ENCODE results near the gene TBL1X. TPM values are rescaled to one million over a fixed set of nuclear protein-coding genes. Genes with fewer than 3 reads are reported as not detected.

Gene TBL1X
- total and polyA plus RNA-seq, 2 of the 8 experiments (the other 6 are each of a cell fraction or from before 2014, with no cell fraction given): 13.3 to 25.6 TPM

- Histone ChIP-seq H3K18ac (ENCODE audit: extremely low read depth, low read length) (no peak overlapping the region), H4K5ac (ENCODE audit: insufficient read length, low read depth, low read length) (no peak overlapping the region), H2BK5ac (ENCODE audit: low read depth, low read length) (no peak overlapping the region), H3K4me1 (replicated peaks in 1 of 4; ENCODE audit: control insufficient read depth in 3 of 4, insufficient read depth in 4 of 4, low read length in 3 of 4) (peaks cover 0 to 3% (median 0%) of the 10 kb centered on the region in 4 experiments; a peak in 2 of 7 replicates), H2BK15ac (ENCODE audit: low read length) (no peak overlapping the region), H3K4me2 (ENCODE audit: insufficient read depth in 1 of 2, low read depth in 2 of 2, low read length in 2 of 2) (no peak overlapping the region), H3K79me2 (ENCODE audit: control insufficient read depth in 1 of 2, insufficient read depth in 2 of 2, low read length in 2 of 2) (peaks cover 0 to 5% of the 10 kb centered on the region in 2 experiments; a peak in 1 of 4 replicates), H3K79me1 (ENCODE audit: low read depth, low read length) (no peaks in the 10 kb centered on the region), H3K56ac (replicated peaks; ENCODE audit: insufficient read length, low read depth, low read length) (no peak overlapping the region), H2BK20ac (ENCODE audit: low read length) (no peak overlapping the region), H3K27ac (ENCODE audit: low read depth, low read length) (no peak overlapping the region), H3K27me3 (replicated peaks in 1 of 4; ENCODE audit: control insufficient read depth in 3 of 4, extremely low read depth in 1 of 4, insufficient read depth in 3 of 4, low read length in 3 of 4) (no peaks in the 10 kb centered on the region), H3K4me3 (ENCODE audit: extremely low read depth in 1 of 4, insufficient read depth in 2 of 4, low read depth in 3 of 4, low read length in 4 of 4) (no peak overlapping the region), H2AFZ (ENCODE audit: low read length) (no peak overlapping the region), H3K23ac (ENCODE audit: insufficient read length) (no peak overlapping the region), H3K36me3 (ENCODE audit: control insufficient read depth in 2 of 4, insufficient read depth in 4 of 4, low read length in 3 of 4) (no peaks in the 10 kb centered on the region), H3K4ac (replicated peaks; ENCODE audit: insufficient read length, low read depth, low read length) (no peak overlapping the region), H4K91ac (replicated peaks; ENCODE audit: insufficient read length, low read length) (no peak overlapping the region), H3K9me3 (ENCODE audit: insufficient read depth in 2 of 2, low read depth in 1 of 2, low read length in 1 of 2) (no peaks in the 10 kb centered on the region), H2BK12ac (ENCODE audit: low read depth, low read length) (no peak overlapping the region), H4K20me1 (replicated peaks in 1 of 2; ENCODE audit: control insufficient read depth in 1 of 2, insufficient read depth in 2 of 2, low read length in 2 of 2) (no peaks in the 10 kb centered on the region), H2AK5ac (ENCODE audit: low read depth, low read length) (no peak overlapping the region), H2BK120ac (replicated peaks; ENCODE audit: low read depth, low read length) (no peak overlapping the region), H3K23me2 (ENCODE audit: low read depth, low read length) (no peaks in the 10 kb centered on the region), H4K8ac (ENCODE audit: extremely low read depth, insufficient read depth, low read length) (no peak overlapping the region), H3K14ac (ENCODE audit: insufficient read length) (no peak overlapping the region), H3K9ac (replicated peaks in 1 of 4; ENCODE audit: extremely low read depth in 1 of 4, low read depth in 3 of 4, low read length in 3 of 4) (no peak overlapping the region)
- DNase-seq (ENCODE audit: low read depth in 1 of 2, low spot score in 2 of 2) (no peak), FAIRE-seq (no peak)
- CTCF ChIA-PET (ENCODE audit: partially characterized antibody): interaction anchor here (1.2 kb wide), 1 partner anchor 10 kb away, joined by 3 read pairs; no protein-coding TSS in a partner anchor
- WGBS, 2 experiments (ENCODE audit: extremely low coverage in 1 of 2, insufficient coverage in 1 of 2, insufficient read length in 1 of 2, insufficient replicate concordance in 2 of 2, low coverage in 1 of 2, low lambda C conversion rate in 2 of 2, missing lambda C conversion rate in 1 of 2): 85% methylated on average over 7 of the region's 7 CpGs; no CpG with 5 or more reads in 1 of the 2 experiments
- POLR2A ChIA-PET (ENCODE audit: partially characterized antibody): no interaction called here
- TF ChIP-seq POLR2AphosphoS5 (IDR thresholded peaks at IDR 0.05; ENCODE audit: low read depth, low read length): no peak
- no peak for TF ChIP-seq SP1 (IDR thresholded peaks at IDR 0.05; ENCODE audit: low read depth, low read length)
- no peak for TF ChIP-seq ATF3 (IDR thresholded peaks at IDR 0.05; ENCODE audit: insufficient read depth, low read depth, low read length)
- no peak for TF ChIP-seq EP300 (IDR thresholded peaks at IDR 0.05; ENCODE audit: borderline replicate concordance in 1 of 2, low read depth in 2 of 2, low read length in 2 of 2)
- TF ChIP-seq CREB1 (IDR thresholded peaks at IDR 0.05): no peak
- no peak for TF ChIP-seq SIN3A (conservative IDR thresholded peaks at IDR 0.05 in 1 of 2, IDR thresholded peaks at IDR 0.05 in 1 of 2; ENCODE audit: low read depth in 1 of 2, low read length in 2 of 2)
- no peak for TF ChIP-seq TCF12 (IDR thresholded peaks at IDR 0.05; ENCODE audit: low read depth, low read length)
- TF ChIP-seq BCL11A (IDR thresholded peaks at IDR 0.05; ENCODE audit: low read depth in 2 of 2, low read length in 2 of 2): no peak
- TF ChIP-seq JUND (IDR thresholded peaks at IDR 0.05; ENCODE audit: low read length): no peak
- TF ChIP-seq ASH2L (IDR thresholded peaks at IDR 0.05; ENCODE audit: low read length): no peak
- TF ChIP-seq ATF2 (IDR thresholded peaks at IDR 0.05; ENCODE audit: low read length): no peak
- TF ChIP-seq KDM4A (IDR thresholded peaks at IDR 0.05; ENCODE audit: low read depth, low read length, severe bottlenecking): no peak
- no peak for TF ChIP-seq SRF (IDR thresholded peaks at IDR 0.05; ENCODE audit: low read depth, low read length)
These were observed 169.7 kb downstream of the TBL1X start for GRCh38 chrX:9634551-9634950.

All from H1 (cell line).